Measurements from ENCODE around the gene CDC25A.

The CDC25A gene

DNA sequence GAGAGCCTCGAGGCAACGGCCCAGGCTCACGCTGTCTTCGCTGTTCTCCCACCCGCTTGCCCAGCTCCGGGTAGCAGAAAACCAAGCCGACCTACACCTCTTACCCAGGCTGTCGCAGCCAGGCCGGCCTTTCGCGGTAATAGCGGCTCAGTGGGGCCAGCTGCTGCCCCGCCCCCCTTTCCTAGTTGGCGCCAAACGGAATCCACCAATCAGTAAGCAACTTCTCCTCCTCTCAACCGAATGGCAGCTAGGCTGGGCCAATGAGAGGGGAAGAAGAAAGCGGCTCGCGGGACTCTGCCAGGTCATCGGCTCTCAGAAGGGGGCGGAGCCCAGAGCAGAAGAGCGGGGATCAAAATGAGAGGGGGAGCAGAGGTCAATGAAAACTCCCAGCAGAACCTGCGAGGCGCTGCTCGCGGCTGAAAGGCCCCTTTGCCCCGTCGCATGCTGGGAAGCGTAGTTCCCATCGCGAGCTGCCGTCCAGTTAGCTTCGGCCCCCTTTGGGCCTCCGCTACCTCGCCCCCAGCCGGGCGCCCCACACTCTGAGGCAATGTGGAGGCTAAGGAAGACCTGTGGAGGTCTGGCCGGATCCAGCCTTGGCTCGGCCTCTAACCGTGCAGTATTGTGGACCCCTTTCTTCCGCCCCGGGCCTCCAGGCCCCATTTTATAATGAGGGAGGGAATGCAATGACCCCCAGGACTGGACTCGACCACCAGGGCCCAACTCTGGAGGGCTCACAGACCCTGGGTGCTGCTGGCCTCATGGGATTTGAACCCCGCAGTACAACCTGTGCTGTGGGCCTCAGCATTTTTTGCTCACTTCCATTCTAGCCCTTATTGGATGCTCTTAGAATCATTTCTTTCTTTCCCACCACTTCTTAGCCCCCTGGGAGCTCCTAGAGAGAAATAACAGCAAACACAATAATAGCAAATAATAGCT, at the start of gene CDC25A:
Gene CDC25A (minus strand): TSS at position 152 of the 936 bp plus-strand sequence. CDS start 470 bp downstream, outside the sequence.
- Histone ChIP-seq H3K4me1 (ENCODE audit: control insufficient read depth, insufficient read depth, low read length) (no peaks in the 10 kb centered on the region), H3K36me3 (ENCODE audit: control insufficient read depth, insufficient read depth, low read length) (no peaks in the 10 kb centered on the region), H3K9ac (ENCODE audit: low read length) (no peak within 1 kb of the TSS), H3K27ac (ENCODE audit: low read depth, low read length) (peak within 1 kb of the TSS; percentile 74), H3K4me3 (ENCODE audit: low read length) (peak within 1 kb of the TSS; percentile 91), H3K27me3 (ENCODE audit: control insufficient read depth, insufficient read depth, low read length) (no peaks in the 10 kb centered on the region)

DNA sequence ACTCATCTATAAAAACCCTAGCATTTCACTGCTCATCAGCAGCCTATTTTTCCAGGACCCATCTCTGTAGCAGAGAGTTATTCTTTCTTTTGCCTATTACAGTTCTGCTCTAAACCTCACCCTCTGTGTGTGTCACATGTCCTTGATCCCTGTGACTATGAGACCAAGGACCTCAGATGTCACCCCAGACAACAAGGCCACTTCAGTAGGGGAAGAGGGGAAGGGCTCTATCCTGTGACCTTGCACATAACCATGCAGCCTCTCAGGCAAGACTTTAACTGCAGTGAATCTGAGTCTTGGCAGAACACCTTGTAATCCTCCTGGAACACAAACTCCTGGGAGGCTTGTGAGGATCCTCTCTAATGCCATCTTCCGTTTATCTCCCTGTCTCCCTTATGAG, 48.3 kb upstream of the CDC25A start:
- no peak overlapping the region for H3K27ac ChIP-seq (ENCODE audit: low read depth, low read length)
- no peaks in the 10 kb centered on the region for H3K36me3 ChIP-seq (ENCODE audit: control insufficient read depth, insufficient read depth, low read length)
- H3K4me3 ChIP-seq (ENCODE audit: low read length), result no peak overlapping the region
- H3K9ac ChIP-seq (ENCODE audit: low read length), result no peak overlapping the region
- H3K27me3 ChIP-seq (ENCODE audit: control insufficient read depth, insufficient read depth, low read length), result no peaks in the 10 kb centered on the region
- peaks cover 4% of the 10 kb centered on the region for H3K4me1 ChIP-seq (ENCODE audit: control insufficient read depth, insufficient read depth, low read length)

DNA sequence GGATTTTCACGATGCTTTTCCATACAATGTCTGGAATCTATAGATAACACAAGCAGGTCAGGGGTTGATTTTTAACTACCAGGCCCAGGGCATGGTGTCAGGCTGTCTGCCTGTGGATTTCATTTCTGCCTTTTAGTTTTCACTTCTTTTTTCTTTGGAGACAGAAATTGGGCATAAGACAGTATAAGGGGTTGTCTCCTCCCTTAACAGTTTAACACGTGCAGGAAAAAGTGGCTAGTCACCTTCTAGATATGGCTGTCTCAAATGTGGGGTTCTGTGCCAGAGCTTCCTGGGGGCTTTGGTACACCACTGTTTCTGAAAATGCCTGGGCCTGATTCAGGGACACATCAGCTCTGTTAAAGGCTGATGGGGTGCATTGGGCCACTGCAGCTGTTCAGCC, 45.3 kb upstream of the CDC25A start:
- no peaks in the 10 kb centered on the region for H3K27me3 ChIP-seq (ENCODE audit: control insufficient read depth, insufficient read depth, low read length)
- no peak overlapping the region for H3K9ac ChIP-seq (ENCODE audit: low read length)
- H3K36me3 ChIP-seq (ENCODE audit: control insufficient read depth, insufficient read depth, low read length), result no peaks in the 10 kb centered on the region
- no peak overlapping the region for H3K27ac ChIP-seq (ENCODE audit: low read depth, low read length)
- no peaks in the 10 kb centered on the region for H3K4me1 ChIP-seq (ENCODE audit: control insufficient read depth, insufficient read depth, low read length)
- H3K4me3 ChIP-seq (ENCODE audit: low read length), result no peak overlapping the region

DNA sequence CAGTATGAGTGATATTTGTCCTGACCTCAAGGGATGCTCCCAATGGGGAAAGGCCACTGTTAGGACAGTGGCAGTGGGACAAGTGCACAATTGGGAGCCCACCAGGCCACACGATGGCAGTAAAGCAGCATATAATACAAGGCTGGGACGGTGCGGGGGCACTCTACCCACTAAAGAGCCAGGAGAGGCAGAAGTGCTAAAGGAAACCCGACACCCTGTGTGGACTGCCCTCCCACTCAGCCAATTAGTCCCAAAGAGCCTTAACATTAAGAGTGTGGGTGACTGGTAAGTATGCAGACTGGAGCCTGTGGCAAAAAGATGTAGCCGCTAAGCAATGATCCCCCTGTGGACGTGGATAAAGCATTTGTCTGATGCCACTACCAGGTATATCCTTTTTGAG, 44.5 kb upstream of the CDC25A start:
- Histone ChIP-seq H3K4me3 (ENCODE audit: low read length) (no peak overlapping the region), H3K27ac (ENCODE audit: low read depth, low read length) (no peak overlapping the region), H3K27me3 (ENCODE audit: control insufficient read depth, insufficient read depth, low read length) (no peaks in the 10 kb centered on the region), H3K36me3 (ENCODE audit: control insufficient read depth, insufficient read depth, low read length) (no peaks in the 10 kb centered on the region), H3K4me1 (ENCODE audit: control insufficient read depth, insufficient read depth, low read length) (no peaks in the 10 kb centered on the region), H3K9ac (ENCODE audit: low read length) (no peak overlapping the region)

DNA sequence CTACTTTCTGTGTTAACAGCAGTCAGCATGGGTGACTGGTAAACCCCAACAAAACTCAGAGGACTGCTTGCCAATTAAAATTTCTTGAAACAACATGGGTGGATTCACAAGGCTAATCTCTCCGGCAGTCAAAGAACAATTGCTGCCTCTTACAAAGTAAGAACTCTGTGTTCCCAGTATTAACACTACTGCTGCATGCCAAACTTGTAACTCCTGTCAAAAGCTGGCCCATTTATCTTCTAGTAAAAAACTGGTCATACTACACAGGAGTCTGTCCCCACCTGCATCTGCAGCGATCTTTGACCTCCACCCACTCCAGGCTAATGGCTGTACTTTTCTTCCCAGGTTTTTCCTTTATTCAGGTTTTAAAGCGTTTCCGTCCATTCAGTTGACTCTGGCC, 44.0 kb upstream of the CDC25A start:
- H3K4me3 ChIP-seq (ENCODE audit: low read length), result no peak overlapping the region
- H3K27ac ChIP-seq (ENCODE audit: low read depth, low read length), result no peak overlapping the region
- H3K27me3 ChIP-seq (ENCODE audit: control insufficient read depth, insufficient read depth, low read length), result no peaks in the 10 kb centered on the region
- H3K36me3 ChIP-seq (ENCODE audit: control insufficient read depth, insufficient read depth, low read length), result no peaks in the 10 kb centered on the region
- H3K9ac ChIP-seq (ENCODE audit: low read length), result no peak overlapping the region
- H3K4me1 ChIP-seq (ENCODE audit: control insufficient read depth, insufficient read depth, low read length), result no peaks in the 10 kb centered on the region

DNA sequence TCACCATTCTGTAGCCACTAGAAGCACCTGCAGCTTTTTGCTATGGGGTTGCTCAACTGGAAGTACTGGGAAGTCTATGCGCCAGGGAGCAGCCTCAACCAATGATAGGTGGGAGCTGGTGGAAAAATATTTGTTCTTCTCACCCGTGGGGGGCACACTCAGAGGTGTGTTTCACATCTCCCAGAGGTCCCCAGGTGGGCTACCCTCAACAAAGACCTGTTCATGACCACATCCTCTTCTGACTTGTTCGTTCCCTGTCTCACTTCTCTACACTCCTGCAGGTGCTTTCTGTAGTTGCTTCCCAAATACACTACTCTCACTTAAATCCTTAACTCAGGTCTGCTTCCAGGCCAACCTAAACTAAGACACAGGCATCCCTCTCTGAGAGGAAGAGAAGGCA, 38.7 kb upstream of the CDC25A start:
- no peaks in the 10 kb centered on the region for H3K36me3 ChIP-seq (ENCODE audit: control insufficient read depth, insufficient read depth, low read length)
- no peak overlapping the region for H3K4me3 ChIP-seq (ENCODE audit: low read length)
- H3K27me3 ChIP-seq (ENCODE audit: control insufficient read depth, insufficient read depth, low read length), result no peaks in the 10 kb centered on the region
- H3K9ac ChIP-seq (ENCODE audit: low read length), result no peak overlapping the region
- H3K4me1 ChIP-seq (ENCODE audit: control insufficient read depth, insufficient read depth, low read length), result no peaks in the 10 kb centered on the region
- no peak overlapping the region for H3K27ac ChIP-seq (ENCODE audit: low read depth, low read length)

DNA sequence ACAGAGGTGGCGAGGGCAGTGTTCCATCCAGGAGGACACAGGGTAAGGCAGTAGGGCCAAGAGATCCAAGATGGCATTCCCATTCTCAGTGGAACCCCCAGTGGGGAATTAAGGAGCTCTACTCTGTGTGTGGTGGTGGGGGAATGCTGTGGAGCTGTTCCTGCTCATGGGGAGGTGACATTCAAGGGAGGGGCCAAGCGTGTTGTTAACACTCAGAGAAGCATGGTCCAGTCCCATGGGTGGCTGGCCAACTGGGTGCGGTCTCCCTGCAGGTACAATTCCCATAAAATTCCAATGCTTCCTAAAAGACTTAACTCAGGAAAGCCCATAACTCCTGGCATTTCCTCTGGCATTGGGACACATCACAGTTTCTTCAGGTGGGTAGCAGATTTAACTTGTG, 37.4 kb upstream of the CDC25A start:
- H3K27me3 ChIP-seq (ENCODE audit: control insufficient read depth, insufficient read depth, low read length), result no peaks in the 10 kb centered on the region
- no peak overlapping the region for H3K4me3 ChIP-seq (ENCODE audit: low read length)
- no peaks in the 10 kb centered on the region for H3K4me1 ChIP-seq (ENCODE audit: control insufficient read depth, insufficient read depth, low read length)
- no peaks in the 10 kb centered on the region for H3K36me3 ChIP-seq (ENCODE audit: control insufficient read depth, insufficient read depth, low read length)
- no peak overlapping the region for H3K27ac ChIP-seq (ENCODE audit: low read depth, low read length)
- no peak overlapping the region for H3K9ac ChIP-seq (ENCODE audit: low read length)

DNA sequence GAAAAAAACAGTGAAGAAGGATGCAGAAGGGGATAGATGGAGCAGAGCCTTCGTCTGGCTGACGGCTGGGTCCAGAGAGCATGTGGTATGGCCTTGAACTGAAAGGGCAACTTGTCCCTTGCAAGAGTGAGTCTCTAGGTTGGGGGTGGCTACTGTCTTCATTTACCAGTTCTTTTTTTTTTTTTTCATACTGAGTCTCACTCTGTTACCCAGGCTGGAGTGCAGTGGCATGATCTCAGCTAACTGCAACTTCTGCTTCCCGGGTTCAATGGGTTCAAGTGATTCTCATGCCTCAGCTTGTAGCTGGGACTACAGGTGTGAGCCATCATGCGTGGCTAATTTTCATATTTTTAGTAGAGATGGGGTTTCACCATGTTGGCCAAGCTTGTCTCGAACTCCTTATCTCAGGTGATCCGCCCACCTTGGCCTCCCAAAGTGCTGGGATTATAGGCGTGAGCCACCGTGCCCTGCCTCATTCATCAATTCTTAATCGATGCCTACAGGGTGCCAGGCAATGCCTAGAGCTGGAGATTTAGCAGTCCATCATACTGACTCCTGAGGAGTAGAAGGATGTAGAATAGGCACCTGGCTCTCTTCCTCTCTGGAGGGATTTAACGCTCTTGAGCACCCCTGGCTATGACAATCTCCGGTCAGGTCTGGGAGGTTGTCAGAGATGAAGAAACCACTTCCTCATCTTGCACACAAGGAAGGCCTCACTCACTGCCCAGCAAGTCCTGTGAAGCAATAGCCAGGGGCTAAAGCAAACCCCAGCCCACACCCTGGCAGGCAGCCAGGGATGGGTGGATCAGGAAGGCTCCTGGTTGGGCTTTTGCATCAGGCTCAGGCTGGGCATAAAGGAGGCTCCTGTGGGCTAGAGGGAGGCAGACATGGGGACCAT, 34.6 kb upstream of the CDC25A start, which contains the start of gene CAMP:
Gene CAMP (plus strand): TSS at position 880 of the 898 bp plus-strand sequence. CDS start 17 bp downstream, at position 897.
- Histone ChIP-seq H3K27me3 (ENCODE audit: control insufficient read depth, insufficient read depth, low read length) (no peaks in the 10 kb centered on the region), H3K4me3 (ENCODE audit: low read length) (no peak within 1 kb of the TSS), H3K36me3 (ENCODE audit: control insufficient read depth, insufficient read depth, low read length) (no peaks in the 10 kb centered on the region), H3K4me1 (ENCODE audit: control insufficient read depth, insufficient read depth, low read length) (no peaks in the 10 kb centered on the region), H3K27ac (ENCODE audit: low read depth, low read length) (no peak within 1 kb of the TSS), H3K9ac (ENCODE audit: low read length) (no peak within 1 kb of the TSS)

DNA sequence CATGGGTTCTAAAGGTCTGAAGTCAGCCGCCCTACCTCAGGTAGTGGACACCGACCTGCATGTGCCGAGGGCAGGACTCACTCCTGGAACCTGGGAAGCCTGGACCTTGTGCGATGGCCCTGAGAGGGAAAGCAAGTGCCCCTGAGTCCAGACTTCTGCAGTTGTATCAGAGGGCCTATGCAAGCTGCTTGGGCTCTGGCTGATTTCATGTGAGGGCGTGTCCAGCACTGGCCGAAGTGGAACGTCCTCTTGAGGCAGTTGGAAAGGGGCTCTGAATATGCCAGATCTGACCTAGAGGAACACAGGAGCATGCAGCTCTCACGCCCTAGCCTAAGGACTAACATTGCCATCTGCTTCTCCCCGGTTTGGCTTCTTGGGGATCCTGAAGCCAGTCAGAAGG, 32.5 kb upstream of the CDC25A start:
- Histone ChIP-seq H3K4me3 (ENCODE audit: low read length) (no peak overlapping the region), H3K9ac (ENCODE audit: low read length) (no peak overlapping the region), H3K4me1 (ENCODE audit: control insufficient read depth, insufficient read depth, low read length) (no peaks in the 10 kb centered on the region), H3K27me3 (ENCODE audit: control insufficient read depth, insufficient read depth, low read length) (no peaks in the 10 kb centered on the region), H3K36me3 (ENCODE audit: control insufficient read depth, insufficient read depth, low read length) (no peaks in the 10 kb centered on the region), H3K27ac (ENCODE audit: low read depth, low read length) (no peak overlapping the region)

DNA sequence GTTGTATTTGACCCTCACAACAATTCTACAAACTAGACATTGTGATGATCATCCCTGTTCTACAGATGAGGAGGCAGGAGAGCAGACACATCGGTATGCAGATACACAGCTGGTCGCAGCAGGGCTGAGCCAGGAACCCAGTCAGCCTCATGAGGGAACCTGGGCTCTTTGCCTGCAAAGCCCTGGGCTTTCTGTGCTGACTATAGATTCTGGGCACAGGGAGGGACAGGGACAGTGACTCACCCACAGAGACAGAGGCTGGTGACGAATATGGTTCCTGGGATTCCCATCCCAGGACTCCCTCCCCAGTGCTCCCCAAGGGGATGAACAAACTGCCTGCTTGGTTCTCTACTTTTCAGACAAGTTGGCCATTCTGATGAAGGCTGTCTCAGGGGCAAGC, 31.3 kb upstream of the CDC25A start:
- Histone ChIP-seq H3K9ac (ENCODE audit: low read length) (no peak overlapping the region), H3K4me3 (ENCODE audit: low read length) (no peak overlapping the region), H3K4me1 (ENCODE audit: control insufficient read depth, insufficient read depth, low read length) (no peaks in the 10 kb centered on the region), H3K27me3 (ENCODE audit: control insufficient read depth, insufficient read depth, low read length) (no peaks in the 10 kb centered on the region), H3K27ac (ENCODE audit: low read depth, low read length) (no peak overlapping the region), H3K36me3 (ENCODE audit: control insufficient read depth, insufficient read depth, low read length) (no peaks in the 10 kb centered on the region)

DNA sequence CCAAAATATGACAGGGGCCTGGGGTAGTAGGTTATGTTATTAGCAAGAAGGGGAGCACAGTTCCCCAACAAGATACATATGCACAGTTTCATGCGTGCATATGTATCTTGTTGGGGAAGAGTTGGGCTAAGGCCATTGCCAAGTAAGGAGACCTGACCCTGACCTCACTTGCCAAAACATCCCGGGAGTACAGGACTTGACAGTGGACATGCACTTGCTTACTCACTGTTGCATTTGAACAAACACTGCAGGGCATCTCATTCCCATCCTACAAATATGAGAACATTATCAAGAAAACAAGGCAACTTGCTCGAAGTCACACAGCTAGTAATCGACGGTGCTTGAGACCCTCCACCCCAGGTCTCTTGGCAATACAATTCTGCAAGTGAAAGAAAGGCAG, 30.3 kb upstream of the CDC25A start:
- Histone ChIP-seq H3K36me3 (ENCODE audit: control insufficient read depth, insufficient read depth, low read length) (no peaks in the 10 kb centered on the region), H3K4me3 (ENCODE audit: low read length) (no peak overlapping the region), H3K4me1 (ENCODE audit: control insufficient read depth, insufficient read depth, low read length) (no peaks in the 10 kb centered on the region), H3K27me3 (ENCODE audit: control insufficient read depth, insufficient read depth, low read length) (no peaks in the 10 kb centered on the region), H3K9ac (ENCODE audit: low read length) (no peak overlapping the region), H3K27ac (ENCODE audit: low read depth, low read length) (no peak overlapping the region)

DNA sequence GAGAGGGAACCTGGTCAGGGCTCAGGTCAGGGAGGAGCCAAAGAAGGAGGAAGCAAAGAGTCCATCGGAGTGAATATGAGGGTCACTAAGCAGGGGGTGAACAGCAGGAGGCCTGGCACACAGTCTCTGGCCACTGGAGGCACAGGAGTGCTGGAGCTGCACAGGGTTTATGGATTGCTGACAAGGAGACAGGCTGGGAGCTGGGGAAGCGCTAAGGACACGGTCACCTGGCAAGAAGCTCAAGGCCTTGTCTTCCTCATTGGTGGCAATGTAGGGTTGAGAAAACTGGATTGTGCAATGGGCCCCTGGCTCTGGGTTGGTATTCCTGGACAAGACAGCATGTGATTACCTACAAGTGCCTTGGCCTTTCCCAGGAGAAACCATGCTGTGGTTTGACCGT, 29.2 kb upstream of the CDC25A start:
- Histone ChIP-seq H3K4me3 (ENCODE audit: low read length) (no peak overlapping the region), H3K27ac (ENCODE audit: low read depth, low read length) (no peak overlapping the region), H3K9ac (ENCODE audit: low read length) (no peak overlapping the region), H3K36me3 (ENCODE audit: control insufficient read depth, insufficient read depth, low read length) (no peaks in the 10 kb centered on the region), H3K4me1 (ENCODE audit: control insufficient read depth, insufficient read depth, low read length) (no peaks in the 10 kb centered on the region), H3K27me3 (ENCODE audit: control insufficient read depth, insufficient read depth, low read length) (no peaks in the 10 kb centered on the region)
